Measurements from ENCODE around the gene RBCK1.
"Not testable (repeated sequence)": the region's sequence is repeated elsewhere in the genome, so short reads cannot be mapped to it uniquely, and the experiment has no call there.

RBCK1 gene

DNA sequence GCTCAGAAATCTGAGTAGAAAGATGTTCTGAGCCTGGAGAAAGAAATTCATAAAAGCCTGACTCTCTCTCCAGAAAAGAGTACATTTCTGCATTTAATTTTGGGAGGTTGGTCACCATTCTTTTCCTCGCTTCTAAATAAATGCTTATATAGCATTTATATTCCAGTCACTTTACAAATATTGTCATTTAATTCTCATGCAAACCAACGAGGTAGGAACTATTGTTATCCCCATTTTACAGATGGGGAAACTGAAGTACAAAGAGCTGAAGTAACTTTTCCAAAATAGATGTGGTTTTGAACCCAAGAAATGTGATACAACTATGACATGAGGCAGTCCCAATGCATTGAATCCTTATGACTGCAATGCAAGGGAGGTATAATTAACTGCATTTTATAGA lies 32.0 kb upstream of the RBCK1 start:
- DNase-seq (ENCODE audit: low spot score): no peak

DNA sequence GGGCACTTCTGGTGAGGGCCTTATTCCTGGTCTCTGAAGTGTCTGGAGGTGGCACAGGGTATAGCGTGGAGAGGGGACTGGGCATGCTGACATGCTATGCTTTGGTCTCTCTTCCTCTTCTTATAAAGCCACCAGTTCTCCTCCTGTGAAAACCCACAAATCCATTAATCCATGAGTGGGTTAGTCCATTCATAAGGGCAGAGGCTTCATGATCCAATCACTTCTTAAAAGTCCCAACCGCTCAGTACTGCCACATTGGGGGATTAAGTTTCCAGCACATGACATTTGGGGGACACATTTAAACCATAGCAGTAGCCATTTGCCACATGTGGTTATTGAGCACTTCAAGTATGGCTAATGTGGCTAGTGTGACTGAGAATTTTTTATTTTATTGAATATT lies 31.3 kb upstream of the RBCK1 start:
- DNase-seq (ENCODE audit: low spot score): no peak

DNA sequence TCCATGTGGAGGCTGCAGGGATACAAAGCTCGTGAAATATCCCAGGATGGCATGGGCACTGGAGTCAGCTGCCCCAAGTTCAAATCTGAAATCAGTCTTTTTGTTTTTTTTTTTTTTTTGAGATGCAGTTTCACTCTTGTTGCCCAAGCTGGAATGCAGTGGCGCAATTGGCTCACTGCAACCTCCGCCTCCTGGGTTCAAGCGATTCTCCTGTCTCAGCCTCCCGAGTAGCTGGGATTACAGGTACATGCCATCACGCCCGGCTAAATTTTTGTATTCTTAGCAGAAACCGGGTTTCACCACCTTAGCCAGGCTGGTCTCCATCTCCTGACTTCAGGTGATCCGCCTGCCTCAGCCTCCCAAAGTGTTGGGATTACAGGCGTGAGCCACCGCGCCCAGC lies 30.5 kb upstream of the RBCK1 start:
- DNase-seq (ENCODE audit: low spot score): not testable (repeated sequence)

DNA sequence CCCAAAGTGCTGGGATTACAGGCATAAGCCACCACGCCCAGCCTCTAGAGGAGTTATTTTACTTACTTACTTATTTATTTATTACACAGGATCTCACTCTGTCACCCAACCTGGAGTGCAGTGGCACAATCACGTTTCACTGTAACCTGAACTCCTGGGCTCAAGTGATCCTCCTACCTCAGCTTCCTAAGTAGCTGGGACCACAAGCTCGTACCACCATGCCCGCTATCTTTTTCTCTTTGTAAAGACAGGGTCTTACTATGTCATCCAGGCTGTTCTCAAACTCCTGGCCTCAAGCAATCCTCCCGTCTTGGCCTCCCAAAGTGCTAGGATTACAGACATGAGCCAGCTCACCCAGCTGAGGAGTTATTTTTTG lies 29.1 kb upstream of the RBCK1 start:
- DNase-seq (ENCODE audit: low spot score): no peak

DNA sequence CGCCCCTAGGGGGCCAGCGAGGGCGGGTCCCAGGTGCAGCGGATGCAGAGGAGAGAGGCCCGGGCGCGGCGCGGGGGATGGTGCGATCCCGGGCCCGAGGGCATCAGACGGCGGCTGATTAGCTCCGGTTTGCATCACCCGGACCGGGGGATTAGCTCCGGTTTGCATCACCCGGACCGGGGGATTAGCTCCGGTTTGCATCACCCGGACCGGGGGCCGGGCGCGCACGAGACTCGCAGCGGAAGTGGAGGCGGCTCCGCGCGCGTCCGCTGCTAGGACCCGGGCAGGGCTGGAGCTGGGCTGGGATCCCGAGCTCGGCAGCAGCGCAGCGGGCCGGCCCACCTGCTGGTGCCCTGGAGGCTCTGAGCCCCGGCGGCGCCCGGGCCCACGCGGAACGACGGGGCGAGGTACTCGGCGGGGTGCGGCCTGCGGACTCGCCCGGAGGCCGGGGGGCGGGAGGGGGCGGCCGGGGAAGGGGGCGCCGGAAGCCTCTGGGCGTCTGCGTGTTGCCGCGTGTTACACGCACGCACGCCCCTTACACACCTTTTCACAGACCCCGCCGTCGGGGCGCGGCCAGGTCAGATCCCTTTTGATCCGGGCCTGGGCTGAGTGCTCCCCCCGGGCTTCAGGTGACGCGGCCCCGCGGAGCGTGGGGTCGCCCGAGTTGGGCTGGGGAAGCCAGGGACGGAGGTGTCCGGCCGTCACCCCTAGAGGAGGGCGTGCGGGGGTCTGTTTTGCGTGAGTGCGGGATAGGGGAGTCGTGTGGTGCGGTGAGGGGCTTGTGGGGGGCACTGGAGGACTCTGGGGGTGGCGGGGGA lies 27.1 kb upstream of the RBCK1 start:
- peak; percentile 74 for DNase-seq (ENCODE audit: low spot score)

DNA sequence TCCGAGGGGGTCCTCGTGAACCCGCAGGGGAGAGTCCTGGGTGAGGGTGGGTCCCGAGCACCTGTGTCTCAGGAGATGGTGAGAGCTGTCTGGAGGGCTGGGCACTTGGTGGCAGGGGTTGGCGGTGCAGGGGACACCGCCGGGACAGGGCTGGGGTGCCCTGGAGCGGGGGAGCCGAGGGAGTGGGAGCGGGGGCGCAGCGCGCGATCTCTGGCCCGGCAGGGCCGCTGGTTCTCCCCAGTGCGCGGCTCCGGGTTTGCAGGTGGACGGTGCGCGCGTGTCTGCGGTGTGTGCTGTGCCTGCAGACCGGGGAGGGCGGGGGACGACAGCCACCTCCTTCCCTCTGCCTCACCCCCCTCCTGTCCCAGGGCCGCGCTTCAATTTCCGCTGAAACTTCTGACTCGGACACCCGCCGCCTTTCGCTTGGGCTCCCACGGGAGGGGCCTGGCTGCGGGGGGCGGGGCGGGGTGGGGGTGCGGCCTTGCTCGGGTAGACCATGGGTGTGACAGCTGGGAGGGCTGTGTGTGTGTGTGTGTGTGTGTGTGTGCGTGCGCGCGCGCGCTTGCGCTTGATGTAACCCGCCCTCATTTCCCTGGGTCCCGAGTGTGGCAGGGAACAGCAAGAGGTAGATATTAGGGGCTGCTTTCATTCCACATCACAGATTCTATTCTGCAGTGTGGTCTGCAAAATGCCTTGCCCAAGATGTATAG lies 26.4 kb upstream of the RBCK1 start:
- DNase-seq (ENCODE audit: low spot score): peak; percentile 63

DNA sequence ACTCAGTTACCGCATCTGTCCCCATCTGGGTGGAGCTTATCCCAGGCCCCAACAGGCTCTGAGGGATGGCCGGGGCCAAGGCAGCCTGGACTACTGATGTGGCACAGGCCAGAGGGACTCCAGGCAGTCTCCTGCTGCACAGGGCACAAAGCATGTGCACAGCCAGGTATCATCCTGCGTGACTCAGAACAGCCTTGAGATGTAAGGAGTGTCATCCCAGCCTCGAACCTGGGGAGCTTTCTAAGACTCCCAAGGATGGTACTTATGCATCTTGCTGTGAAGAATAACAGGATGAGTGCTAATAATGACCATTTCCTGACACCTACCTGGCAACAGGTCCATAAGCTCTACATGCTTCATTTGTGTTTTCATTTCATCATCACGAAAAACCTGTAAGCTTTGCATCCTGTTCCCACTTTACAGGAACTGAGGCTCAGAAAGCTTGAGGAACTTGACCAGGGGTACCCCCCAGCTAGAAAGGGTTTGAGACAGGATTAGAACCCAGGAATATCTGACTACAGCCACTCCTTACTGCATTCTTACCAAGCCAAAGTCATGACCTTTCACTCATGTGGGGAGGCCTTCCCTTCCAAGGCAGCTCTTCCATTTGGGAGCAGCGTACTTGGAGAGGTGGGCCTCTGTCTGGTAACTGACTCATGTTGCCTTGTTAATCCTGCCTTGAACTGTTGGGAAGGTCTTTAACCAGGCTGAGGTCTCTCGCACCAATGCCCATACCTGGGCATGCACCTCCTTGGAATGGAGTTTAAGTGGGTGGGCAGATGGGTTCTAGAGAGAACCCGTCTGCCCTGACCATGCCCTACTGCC lies 25.6 kb upstream of the RBCK1 start:
- DNase-seq (ENCODE audit: low spot score): no peak

DNA sequence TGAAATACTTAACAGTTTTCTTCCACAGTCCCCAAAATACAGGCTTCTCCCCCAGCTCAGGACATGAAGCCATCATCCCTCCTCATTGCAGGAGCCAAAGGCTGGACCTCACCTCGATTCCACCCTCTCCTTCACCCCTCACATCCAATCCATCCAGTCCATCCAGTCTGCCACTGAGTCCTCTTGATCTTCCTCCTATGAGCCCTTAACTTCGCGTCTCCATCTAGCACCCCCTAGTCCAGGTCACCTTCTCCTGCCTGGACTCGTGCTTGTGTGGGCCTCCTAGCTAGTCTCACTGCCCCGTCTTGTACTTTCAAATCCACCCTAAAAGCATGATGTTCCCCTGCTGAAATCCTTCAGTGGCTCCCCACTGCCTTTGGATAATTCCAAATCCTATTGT lies 24.2 kb upstream of the RBCK1 start:
- DNase-seq (ENCODE audit: low spot score): no peak

DNA sequence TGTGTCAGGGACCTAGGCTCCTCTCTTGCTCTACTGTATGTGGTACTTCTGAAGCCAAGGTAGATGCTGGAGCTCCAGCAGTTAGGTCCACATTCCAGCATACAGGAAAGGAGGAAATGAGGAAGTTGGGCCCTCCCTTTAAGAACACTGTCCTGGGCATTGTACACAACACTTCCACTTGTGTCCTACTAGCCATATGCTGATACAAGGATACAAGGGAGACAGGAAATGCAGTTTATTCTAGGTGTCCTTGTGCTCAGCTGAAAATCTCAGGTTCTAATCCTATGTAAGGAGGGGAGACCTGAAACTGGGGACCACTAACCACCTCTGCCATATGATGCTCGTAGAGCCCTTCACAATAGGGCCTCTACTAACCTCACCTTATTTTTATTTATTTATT lies 23.4 kb upstream of the RBCK1 start:
- no peak for DNase-seq (ENCODE audit: low spot score)

DNA sequence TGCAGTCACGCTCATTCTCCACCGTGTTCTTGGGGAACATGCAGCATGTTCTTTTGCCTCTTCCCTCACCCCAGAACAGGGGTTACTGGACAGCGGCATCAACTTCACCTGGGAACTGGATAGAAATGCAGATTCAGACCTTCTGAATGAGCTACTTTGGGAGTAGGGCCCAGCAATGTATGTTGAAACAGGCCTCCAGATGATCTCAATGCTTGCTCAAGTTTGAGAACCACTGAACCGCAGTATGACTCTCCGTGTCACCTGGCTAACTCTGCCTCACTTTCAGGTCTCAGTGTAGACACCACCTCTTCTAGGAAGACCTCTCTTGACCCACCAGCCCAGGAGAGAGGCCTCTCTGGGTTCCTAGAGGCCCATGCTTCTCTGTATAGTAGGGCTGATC lies 22.7 kb upstream of the RBCK1 start:
- DNase-seq (ENCODE audit: low spot score): no peak

DNA sequence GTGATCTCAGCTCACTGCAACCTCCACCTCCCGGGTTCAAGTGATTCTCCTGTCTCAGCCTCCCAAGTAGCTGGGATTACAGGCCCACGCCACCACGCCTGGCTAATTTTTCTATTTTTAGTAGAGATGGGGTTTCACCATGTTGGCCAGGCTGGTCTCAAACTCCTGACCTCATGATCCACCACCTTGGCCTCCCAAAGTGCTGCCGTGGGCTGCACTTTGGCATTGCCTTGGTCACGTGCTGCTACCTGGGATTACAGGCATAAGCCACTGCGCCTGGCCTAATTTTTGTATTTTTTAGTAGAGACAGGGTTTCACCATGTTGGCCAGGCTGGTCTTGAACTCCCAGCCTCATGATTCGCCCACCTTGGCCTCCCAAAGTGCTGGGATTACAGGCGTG lies 21.5 kb upstream of the RBCK1 start:
- not testable (repeated sequence) for DNase-seq (ENCODE audit: low spot score)

DNA sequence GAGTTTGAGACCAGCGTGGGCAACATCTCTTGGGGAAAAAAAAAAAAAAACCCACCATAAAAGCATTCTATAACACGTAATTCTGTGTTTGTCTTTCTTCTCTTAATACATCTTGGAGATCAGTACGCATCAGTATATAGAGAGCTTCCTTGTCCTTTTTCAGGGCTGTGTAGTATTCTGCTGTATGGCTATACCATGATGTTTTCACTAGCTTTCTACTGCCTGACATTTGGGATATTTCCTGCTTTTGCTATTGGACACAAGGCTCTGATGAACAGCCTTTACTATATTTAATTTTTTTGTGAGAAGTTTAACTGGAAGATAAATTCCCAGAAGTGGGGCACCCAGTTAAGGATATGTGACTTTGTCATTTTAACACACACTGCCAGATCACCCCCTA lies 20.6 kb upstream of the RBCK1 start:
- DNase-seq (ENCODE audit: low spot score): no peak

DNA sequence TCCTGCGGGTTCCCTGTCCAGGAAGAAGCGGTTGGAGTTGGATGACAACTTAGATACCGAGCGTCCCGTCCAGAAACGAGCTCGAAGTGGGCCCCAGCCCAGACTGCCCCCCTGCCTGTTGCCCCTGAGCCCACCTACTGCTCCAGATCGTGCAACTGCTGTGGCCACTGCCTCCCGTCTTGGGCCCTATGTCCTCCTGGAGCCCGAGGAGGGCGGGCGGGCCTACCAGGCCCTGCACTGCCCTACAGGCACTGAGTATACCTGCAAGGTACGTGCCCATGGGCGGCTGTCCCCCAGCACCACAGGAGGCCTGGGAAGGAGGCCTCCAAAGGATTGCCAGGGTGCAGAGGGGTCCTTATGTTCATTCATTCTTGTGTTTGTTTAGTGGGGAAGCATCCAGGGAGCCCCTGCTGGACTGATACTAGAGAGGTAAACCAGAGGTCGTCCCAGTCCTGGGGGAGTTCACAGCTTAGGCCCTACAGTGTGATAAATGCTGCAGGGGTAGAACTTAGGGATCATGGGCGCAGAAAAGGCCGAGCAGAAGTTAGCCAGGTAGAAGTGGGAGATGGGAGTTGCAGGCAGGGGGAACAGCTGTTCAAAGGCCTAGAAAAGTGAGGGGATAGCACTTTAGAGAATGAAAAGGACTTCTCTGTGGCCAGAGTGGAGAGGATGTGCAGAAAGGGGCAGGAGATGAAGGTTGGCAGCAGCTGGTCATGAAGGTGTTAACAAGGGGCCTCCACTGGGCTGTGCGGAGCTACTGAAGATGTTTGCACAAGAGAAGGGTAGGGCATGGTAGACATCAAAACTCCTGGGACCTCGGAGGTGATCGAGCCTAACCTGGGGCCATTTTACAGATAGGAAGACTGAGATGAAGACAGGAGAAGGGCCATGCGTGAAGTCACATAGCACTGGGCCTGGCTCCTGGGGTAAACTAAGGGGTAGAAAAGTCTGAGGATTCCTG lies 19.8 kb upstream of the RBCK1 start:
- DNase-seq (ENCODE audit: low spot score): no peak

DNA sequence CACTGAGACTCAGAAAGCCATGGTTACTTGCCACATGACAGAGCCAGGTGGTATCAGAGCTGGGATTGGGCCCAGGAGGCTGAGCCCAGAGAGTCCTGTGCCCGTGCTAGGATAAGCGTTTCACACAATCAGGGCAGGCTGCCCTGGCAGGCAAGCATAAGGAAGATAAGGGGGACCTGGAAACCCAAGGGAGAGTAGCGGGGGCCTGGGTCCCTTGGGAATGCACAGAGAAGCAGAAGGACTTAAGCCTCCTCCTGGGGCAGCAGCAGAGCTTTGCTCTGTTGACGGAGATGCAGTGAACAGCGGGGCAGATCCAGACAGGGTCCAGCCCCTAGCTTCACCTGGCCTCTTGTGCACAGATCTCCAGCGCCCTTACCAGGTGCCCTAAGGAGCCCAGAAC lies 18.9 kb upstream of the RBCK1 start:
- DNase-seq (ENCODE audit: low spot score): no peak

DNA sequence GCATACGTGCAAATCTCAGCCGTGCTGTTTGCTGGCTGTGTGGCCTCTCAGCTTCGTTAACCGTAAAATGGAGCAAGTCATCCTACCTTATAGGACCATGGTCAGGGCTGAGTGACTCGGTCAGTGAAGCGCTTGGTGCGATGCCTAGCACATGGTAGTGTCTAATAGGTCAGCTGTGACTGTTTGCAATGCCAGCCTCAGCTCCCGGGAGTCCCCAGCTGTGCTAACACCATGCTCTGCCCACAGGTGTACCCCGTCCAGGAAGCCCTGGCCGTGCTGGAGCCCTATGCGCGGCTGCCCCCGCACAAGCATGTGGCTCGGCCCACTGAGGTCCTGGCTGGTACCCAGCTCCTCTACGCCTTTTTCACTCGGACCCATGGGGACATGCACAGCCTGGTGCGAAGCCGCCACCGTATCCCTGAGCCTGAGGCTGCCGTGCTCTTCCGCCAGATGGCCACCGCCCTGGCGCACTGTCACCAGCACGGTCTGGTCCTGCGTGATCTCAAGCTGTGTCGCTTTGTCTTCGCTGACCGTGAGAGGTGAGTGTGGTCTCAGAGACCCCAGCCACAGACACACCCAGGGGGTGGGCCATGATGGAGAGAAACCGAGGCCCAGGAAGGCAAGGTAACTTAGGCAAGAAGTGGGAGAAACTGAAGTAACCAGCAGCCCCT lies 16.9 kb upstream of the RBCK1 start:
- DNase-seq (ENCODE audit: low spot score): no peak

DNA sequence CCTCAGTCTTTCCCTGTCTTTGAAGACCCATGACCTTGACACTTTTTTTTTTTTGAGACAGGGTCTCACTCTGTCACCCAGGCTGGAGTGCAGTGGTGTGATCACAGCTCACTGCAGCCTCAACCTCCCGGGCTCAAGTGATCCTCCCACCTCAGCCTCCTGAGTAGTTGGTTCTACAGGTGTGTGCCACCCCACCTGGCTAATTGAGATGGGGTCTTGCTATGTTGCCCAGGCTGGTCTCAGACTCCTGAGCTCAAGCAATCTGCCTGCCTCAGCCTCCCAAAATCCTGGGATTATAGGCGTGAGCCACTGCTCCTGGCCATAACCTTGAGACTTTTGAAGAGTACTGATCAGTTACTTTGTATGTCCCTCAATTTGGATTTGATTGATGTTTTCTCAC lies 14.8 kb upstream of the RBCK1 start:
- not testable (repeated sequence) for DNase-seq (ENCODE audit: low spot score)

DNA sequence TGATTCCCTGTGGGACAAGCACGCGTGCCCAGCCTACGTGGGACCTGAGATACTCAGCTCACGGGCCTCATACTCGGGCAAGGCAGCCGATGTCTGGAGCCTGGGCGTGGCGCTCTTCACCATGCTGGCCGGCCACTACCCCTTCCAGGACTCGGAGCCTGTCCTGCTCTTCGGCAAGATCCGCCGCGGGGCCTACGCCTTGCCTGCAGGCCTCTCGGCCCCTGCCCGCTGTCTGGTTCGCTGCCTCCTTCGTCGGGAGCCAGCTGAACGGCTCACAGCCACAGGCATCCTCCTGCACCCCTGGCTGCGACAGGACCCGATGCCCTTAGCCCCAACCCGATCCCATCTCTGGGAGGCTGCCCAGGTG lies 11.9 kb upstream of the RBCK1 start:
- no peak for DNase-seq (ENCODE audit: low spot score)

DNA sequence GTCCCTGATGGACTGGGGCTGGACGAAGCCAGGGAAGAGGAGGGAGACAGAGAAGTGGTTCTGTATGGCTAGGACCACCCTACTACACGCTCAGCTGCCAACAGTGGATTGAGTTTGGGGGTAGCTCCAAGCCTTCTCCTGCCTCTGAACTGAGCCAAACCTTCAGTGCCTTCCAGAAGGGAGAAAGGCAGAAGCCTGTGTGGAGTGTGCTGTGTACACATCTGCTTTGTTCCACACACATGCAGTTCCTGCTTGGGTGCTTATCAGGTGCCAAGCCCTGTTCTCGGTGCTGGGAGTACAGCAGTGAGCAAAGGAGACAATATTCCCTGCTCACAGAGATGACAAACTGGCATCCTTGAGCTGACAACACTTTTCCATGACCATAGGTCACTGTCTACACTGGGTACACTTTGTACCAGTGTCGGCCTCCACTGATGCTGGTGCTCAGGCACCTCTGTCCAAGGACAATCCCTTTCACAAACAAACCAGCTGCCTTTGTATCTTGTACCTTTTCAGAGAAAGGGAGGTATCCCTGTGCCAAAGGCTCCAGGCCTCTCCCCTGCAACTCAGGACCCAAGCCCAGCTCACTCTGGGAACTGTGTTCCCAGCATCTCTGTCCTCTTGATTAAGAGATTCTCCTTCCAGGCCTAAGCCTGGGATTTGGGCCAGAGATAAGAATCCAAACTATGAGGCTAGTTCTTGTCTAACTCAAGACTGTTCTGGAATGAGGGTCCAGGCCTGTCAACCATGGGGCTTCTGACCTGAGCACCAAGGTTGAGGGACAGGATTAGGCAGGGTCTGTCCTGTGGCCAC lies 11.3 kb upstream of the RBCK1 start:
- no peak for DNase-seq (ENCODE audit: low spot score)

DNA sequence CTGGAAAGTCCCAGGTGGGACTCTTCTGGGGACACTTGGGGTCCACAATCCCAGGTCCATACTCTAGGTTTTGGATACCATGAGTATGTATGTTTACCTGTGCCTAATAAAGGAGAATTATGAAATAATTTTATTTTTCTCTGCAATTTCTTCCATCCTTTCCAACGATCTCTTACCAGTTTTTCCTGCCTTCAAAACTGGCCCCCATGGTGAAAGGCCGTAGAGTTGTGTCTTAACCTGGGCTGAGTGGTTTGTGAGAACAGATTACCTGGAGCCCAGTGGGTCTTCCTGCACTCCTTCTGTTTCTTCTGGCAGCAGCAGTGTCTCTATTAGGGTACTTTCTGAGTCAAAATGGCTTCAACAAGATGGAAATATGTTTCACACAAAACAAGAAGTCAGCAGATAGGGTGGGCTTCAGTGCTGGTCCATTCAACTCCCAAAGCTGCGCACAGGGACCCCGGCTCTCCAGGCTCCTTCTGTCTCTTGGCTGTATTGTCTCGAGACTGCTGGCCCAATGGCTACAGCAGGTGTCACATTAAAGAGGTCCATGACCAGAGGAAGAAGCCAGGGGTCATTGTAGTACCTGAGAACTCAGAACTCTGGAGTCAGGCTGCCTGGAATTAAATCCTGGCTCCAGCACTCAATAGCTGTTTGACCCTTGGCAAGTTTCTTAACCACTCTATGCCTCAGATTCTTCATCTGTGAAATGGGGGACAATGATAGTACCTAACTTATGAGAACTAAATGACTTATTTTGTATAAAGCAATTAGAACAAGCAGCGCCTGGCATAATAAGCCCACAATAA lies 10.5 kb upstream of the RBCK1 start:
- no peak for DNase-seq (ENCODE audit: low spot score)
